Mucosa of rectum (tissue), 2 donors: ENCODE results near the gene AVEN.

Experiments used
- H3K27ac ChIP-seq, 2 donors: one replicate each; pipeline ENCODE4 v1.7.0; 2013; ENCODE audit warnings: inconsistent platforms in 2 of 2, low read depth in 2 of 2, low read length in 2 of 2
- H3K27me3 ChIP-seq, 2 donors: one replicate each; pipeline ENCODE4 v1.7.0; 2013; ENCODE audit warnings: low read length in 2 of 2; ENCODE audit not compliant: control insufficient read depth in 2 of 2, insufficient read depth in 2 of 2
- H3K36me3 ChIP-seq, 2 donors: one replicate each; pipeline ENCODE4 v1.7.0; 2013; ENCODE audit warnings: low read length in 2 of 2; ENCODE audit not compliant: control insufficient read depth in 2 of 2, insufficient read depth in 2 of 2
- H3K4me1 ChIP-seq, 2 donors: one replicate each; pipeline ENCODE4 v1.7.0; 2013; ENCODE audit warnings: low read length in 2 of 2, mild to moderate bottlenecking in 1 of 2; ENCODE audit not compliant: control insufficient read depth in 2 of 2, insufficient read depth in 2 of 2
- H3K4me3 ChIP-seq, 2 donors: one replicate each; pipeline ENCODE4 v1.7.0; 2013; ENCODE audit warnings: low read length in 2 of 2
- H3K9ac ChIP-seq, 2 donors: one replicate each; pipeline ENCODE4 v1.7.0; 2013; ENCODE audit warnings: low read length in 2 of 2, low read depth in 1 of 2, mild to moderate bottlenecking in 1 of 2
- H3K9me3 ChIP-seq, 2 donors: one replicate each; pipeline ENCODE4 v1.7.0; 2013; ENCODE audit warnings: low read length in 2 of 2; ENCODE audit not compliant: control insufficient read depth in 2 of 2
- donor health status: healthy.
- donor health status: Normal muscosa, but diverticular disease.

The AVEN gene

DNA sequence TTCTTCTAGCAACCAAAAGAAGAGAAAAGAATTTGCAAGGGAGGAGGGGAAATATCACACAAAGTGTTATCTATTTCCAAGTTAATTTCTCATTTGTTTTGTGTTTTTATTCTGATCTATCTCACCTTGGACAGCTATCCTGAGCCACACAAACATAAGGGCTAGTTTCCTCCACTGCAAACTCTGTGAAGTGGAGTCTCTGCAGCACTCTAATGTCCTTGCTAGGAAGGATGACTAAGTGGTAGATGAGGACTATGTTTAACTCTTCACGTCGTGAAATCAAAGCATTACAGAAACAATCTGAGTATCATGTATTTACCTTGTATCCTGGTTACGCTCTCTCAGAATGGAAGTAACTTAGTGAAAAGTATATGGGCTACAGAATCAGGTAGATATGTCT is 104.6 kb downstream of the AVEN start:
- no peaks in the 10 kb centered on the region for H3K9me3 ChIP-seq
- H3K4me1 ChIP-seq, result no peaks in the 10 kb centered on the region
- H3K27ac ChIP-seq, result no peak overlapping the region
- H3K36me3 ChIP-seq, result no peaks in the 10 kb centered on the region
- H3K9ac ChIP-seq, result no peak overlapping the region
- H3K27me3 ChIP-seq, result no peaks in the 10 kb centered on the region
- H3K4me3 ChIP-seq, result no peak overlapping the region

- Histone ChIP-seq H3K4me1 (no peaks in the 10 kb centered on the region), H3K4me3 (no peak overlapping the region), H3K9me3 (no peaks in the 10 kb centered on the region), H3K36me3 (no peaks in the 10 kb centered on the region), H3K27me3 (no peaks in the 10 kb centered on the region), H3K9ac (no peak overlapping the region), H3K27ac (no peak overlapping the region)
These were observed 106.3 kb downstream of the AVEN start for GRCh38 chr15:33932734-33933133.

- no peaks in the 10 kb centered on the region for H3K9me3 ChIP-seq
- no peaks in the 10 kb centered on the region for H3K4me1 ChIP-seq
- H3K9ac ChIP-seq, result no peak overlapping the region
- H3K36me3 ChIP-seq, result no peaks in the 10 kb centered on the region
- H3K27me3 ChIP-seq, result no peaks in the 10 kb centered on the region
- no peak overlapping the region for H3K4me3 ChIP-seq
- no peak overlapping the region for H3K27ac ChIP-seq
These were observed 112.7 kb downstream of the AVEN start for GRCh38 chr15:33926260-33926659.

GRCh38 chr15:33923446-33923845 is 115.6 kb downstream of the AVEN start:
- no peaks in the 10 kb centered on the region for H3K36me3 ChIP-seq
- H3K27ac ChIP-seq, result no peak overlapping the region
- no peaks in the 10 kb centered on the region for H3K9me3 ChIP-seq
- no peaks in the 10 kb centered on the region for H3K27me3 ChIP-seq
- no peaks in the 10 kb centered on the region for H3K4me1 ChIP-seq
- H3K9ac ChIP-seq, result no peak overlapping the region
- no peak overlapping the region for H3K4me3 ChIP-seq

DNA sequence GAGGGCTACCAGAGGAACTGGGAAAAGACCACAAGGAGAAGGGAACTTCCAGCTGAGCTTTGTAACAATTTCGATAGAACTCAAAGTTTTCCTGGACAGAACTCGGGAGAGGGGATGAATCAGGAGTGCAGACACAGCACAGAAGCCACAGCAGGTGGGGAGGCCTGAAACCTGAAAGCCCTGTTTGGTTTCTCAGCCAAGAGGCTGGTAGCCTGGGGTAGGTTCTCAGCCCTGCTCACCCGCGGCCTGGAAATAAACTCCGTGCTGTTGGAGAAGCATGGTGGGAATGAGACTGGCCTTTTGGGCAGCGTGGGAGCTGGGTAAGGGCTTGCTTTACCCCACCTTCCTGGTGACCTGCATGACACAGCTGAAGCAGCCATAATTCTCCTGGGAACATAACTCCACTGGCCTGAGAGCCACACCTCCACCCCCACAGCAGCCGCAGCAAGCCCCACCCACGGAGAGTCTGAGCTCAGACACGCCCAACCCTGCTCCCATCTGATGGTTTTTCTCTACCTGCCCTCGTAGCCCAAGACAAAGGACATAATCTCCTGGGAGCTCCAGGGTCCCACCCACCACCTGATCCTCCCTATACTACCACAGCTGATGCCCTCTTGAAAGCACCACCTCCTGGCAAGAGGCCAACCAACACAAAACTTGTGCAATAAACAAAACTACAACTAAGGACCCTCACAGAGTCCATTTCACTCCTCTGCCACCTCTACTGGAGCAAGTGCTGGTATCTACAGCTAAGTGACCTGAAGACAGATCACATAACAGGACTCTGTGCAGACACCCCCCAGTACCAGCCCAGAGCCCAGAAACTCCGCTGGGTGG is 123.2 kb downstream of the AVEN start:
- Histone ChIP-seq H3K9me3 (no peaks in the 10 kb centered on the region), H3K27ac (no peak overlapping the region), H3K4me1 (peaks cover 0 to 4% of the 10 kb centered on the region in 2 donors), H3K9ac (no peak overlapping the region), H3K4me3 (no peak overlapping the region), H3K27me3 (no peaks in the 10 kb centered on the region), H3K36me3 (no peaks in the 10 kb centered on the region)

DNA sequence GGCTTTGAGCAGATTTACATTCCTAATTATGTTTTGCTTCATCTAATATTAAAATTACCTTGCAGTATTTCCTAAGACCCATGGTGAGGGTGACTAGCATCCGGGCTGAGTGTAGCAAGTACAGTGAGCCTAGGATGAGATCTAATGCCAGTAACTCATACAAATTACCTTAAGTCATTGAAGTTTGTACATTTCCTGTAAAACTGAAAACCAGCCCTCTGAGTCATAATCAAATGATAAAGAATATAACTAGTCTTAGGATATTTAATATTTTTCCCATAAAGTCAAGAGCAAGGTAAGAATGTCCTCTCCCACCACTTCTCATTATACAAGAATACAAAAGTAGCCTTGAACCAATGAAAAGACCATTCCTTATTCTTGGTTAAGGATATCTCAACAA is 125.5 kb downstream of the AVEN start:
- H3K9me3 ChIP-seq, result no peaks in the 10 kb centered on the region
- H3K27me3 ChIP-seq, result no peaks in the 10 kb centered on the region
- no peak overlapping the region for H3K4me3 ChIP-seq

GRCh38 chr15:33912326-33912725 is 126.7 kb downstream of the AVEN start:
- Histone ChIP-seq H3K4me3 (no peak overlapping the region), H3K4me1 (peaks cover 0 to 4% of the 10 kb centered on the region in 2 donors), H3K36me3 (no peaks in the 10 kb centered on the region), H3K9me3 (no peaks in the 10 kb centered on the region), H3K9ac (no peak overlapping the region), H3K27ac (no peak overlapping the region), H3K27me3 (no peaks in the 10 kb centered on the region)

More for the DNA sequence above, 125.5 kb downstream of the AVEN start:
- Histone ChIP-seq H3K4me1 (peaks cover 0 to 4% of the 10 kb centered on the region in 2 donors), H3K27ac (no peak overlapping the region), H3K9ac (no peak overlapping the region), H3K36me3 (no peaks in the 10 kb centered on the region)

GRCh38 chr15:33910741-33911140 is 128.3 kb downstream of the AVEN start:
- H3K27me3 ChIP-seq, result no peaks in the 10 kb centered on the region
- H3K36me3 ChIP-seq, result no peaks in the 10 kb centered on the region
- H3K27ac ChIP-seq, result no peak overlapping the region
- peaks cover 0 to 4% of the 10 kb centered on the region in 2 donors for H3K4me1 ChIP-seq
- H3K9ac ChIP-seq, result no peak overlapping the region
- no peaks in the 10 kb centered on the region for H3K9me3 ChIP-seq
- no peak overlapping the region for H3K4me3 ChIP-seq

DNA sequence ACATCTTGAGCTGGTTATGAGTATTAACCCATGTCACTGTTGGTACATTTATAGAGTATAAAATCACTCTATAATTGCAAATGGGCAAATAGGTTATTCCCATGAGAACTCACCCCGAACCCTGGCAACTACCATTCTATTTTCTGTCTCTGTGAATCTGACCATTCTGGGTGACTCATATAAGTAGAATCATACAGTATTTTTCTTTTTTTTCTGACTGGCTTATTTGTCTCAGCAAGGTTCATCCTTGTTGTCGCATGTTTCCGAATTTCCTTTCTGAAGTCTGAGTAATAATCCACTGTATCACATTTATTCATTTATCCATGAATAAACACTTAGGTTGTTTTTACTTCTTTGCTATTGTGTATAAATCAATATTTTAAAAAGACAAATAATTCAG is 130.6 kb downstream of the AVEN start:
- Histone ChIP-seq H3K27ac (no peak overlapping the region), H3K4me3 (no peak overlapping the region), H3K9me3 (no peaks in the 10 kb centered on the region), H3K27me3 (no peaks in the 10 kb centered on the region), H3K36me3 (no peaks in the 10 kb centered on the region), H3K4me1 (no peaks in the 10 kb centered on the region), H3K9ac (no peak overlapping the region)

DNA sequence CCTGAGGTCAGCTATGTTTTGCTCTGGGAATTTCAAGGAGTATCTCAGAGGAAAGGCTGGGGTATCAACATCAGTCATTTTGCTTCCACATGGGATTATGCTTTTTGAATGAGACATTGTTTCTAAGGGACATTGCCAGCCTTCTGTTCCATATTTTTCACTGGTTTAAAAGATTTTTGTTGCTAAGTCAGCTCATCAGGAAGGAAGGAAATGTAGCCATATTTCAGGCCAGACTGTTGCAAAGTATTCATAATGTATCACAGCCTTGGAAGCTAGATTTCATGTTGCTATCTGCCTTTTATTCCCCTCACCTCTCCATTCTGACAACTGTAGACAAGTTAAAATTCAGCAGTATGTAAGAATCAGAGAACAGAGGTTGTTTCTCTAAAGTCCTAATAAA is 131.7 kb downstream of the AVEN start:
- Histone ChIP-seq H3K4me1 (no peaks in the 10 kb centered on the region), H3K36me3 (no peaks in the 10 kb centered on the region), H3K9me3 (no peaks in the 10 kb centered on the region), H3K27ac (no peak overlapping the region), H3K27me3 (no peaks in the 10 kb centered on the region), H3K4me3 (no peak overlapping the region), H3K9ac (no peak overlapping the region)
